SH-SY5Y (cell line): ENCODE data around the gene HECTD2.

Experiments
- GATA2 ChIP-seq: IDR thresholded peaks from 2 replicates; pipeline ENCODE4 v1.6.1; 2011; ENCODE audit warnings: mild to moderate bottlenecking, low read depth, low read length
- GATA3 ChIP-seq: IDR thresholded peaks from 2 replicates; pipeline ENCODE4 v1.6.1; 2011; ENCODE audit warnings: low read depth, mild to moderate bottlenecking, low read length, moderate library complexity

GRCh38 chr10:91564026-91564425 is 153.9 kb downstream of the HECTD2 start:
- TF ChIP-seq GATA2: no peak
- TF ChIP-seq GATA3: no peak
